Measurements from ENCODE around the gene HLA-DQA1. TPM values are rescaled to one million over a fixed set of nuclear protein-coding genes. Genes with fewer than 3 reads are reported as not detected.
A peak's percentile ranks its signal among the peaks of the same experiment; 100 is the strongest.

HLA-DQA1 gene
- total and polyA plus RNA-seq, 10 of the 15 experiments (the other 5 are each of a cell fraction or from before 2014, with no cell fraction given), result 289 to 1,769 (median 460) TPM

GRCh38 chr6:32623693-32624092, 13.5 kb upstream of the HLA-DQA1 start:
- Histone ChIP-seq H3K4me1 (ENCODE audit: control insufficient read depth, insufficient read depth, low read length) (peaks cover 24% of the 10 kb centered on the region), H3K79me2 (ENCODE audit: control insufficient read depth, insufficient read depth, low read length) (no peaks in the 10 kb centered on the region; the same call in none of the 2 replicates), H3K9me3 (replicated peaks; ENCODE audit: control insufficient read depth, insufficient read depth, low read length) (peaks cover 2% of the 10 kb centered on the region; the same call in 2 of the 3 replicates), H3K9ac (ENCODE audit: control insufficient read depth, insufficient read depth, low read length) (peak overlapping the region; percentile 38), H3K4me2 (ENCODE audit: control insufficient read depth, insufficient read depth) (peak overlapping the region; percentile 82), H3K4me3 (no peak overlapping the region), H2AFZ (ENCODE audit: control insufficient read depth, low read depth, low read length) (no peak overlapping the region), H3K27ac (ENCODE audit: control insufficient read depth, insufficient read depth) (peak overlapping the region; percentile 98), H3K27me3 (replicated peaks in 1 of 2; ENCODE audit: control insufficient read depth in 2 of 2, insufficient read depth in 2 of 2, low read length in 1 of 2) (no peaks in the 10 kb centered on the region), H3K36me3 (ENCODE audit: control insufficient read depth in 2 of 2, insufficient read depth in 2 of 2, low read length in 1 of 2) (no peaks in the 10 kb centered on the region), H4K20me1 (ENCODE audit: control insufficient read depth, insufficient read depth) (no peaks in the 10 kb centered on the region)
- ChIA-PET POLR2A (interaction anchor here (0.7 to 6.7 kb wide), 9 partner anchors 9 to 452 kb away, joined by 3 to 117 read pairs (median 6); partner anchors contain the start of genes HLA-DPB1, HLA-DQA1 and HLA-DQB1), RAD21 (ENCODE audit: unreplicated experiment) (interaction anchor here (0.8 to 7.4 kb wide), 10 partner anchors 11 to 184 kb away, joined by 3 to 102 read pairs (median 8); partner anchors contain the start of genes HLA-DQA1 and HLA-DRA), CTCF (interaction anchor here (0.7 to 2.5 kb wide), 7 partner anchors 10 to 68 kb away, joined by 3 to 12 read pairs (median 7); partner anchors contain the start of genes HLA-DQB1 and HLA-DRB1), SMC1A (ENCODE audit: uncharacterized antibody, unreplicated experiment) (interaction anchor here (1.5 to 6.9 kb wide), 8 partner anchors 12 to 185 kb away, joined by 4 to 124 read pairs (median 17); partner anchors contain the start of genes HLA-DQA1, HLA-DQB1 and HLA-DRA)
- no TSS peak for BruUV-seq (replicated peaks)
- DNase-seq (ENCODE audit: low read depth, low spot score) (no peak), FAIRE-seq (no peak), ATAC-seq (peak; percentile 34)
- intact Hi-C loops (cut with micrococcal nuclease; ENCODE audit: unreplicated experiment), result loop anchor here (1.0 to 5.0 kb wide), 4 partner anchors 13 to 186 kb away; partner anchors contain the start of genes HLA-DQA1, HLA-DQB1 and HLA-DRA
- in situ Hi-C loops (cut with MboI), result loop anchor here (25.0 kb wide), 1 partner anchor 1061 kb away; the partner anchor contains the start of gene LTA
- TF ChIP-seq PBX3 (IDR thresholded peaks at IDR 0.05; ENCODE audit: insufficient replicate concordance, low read depth, low read length) (no peak), EGR1 (IDR thresholded peaks at IDR 0.05; ENCODE audit: borderline replicate concordance in 1 of 2, low read depth in 2 of 2, low read length in 2 of 2) (no peak), EZH2 (IDR thresholded peaks at IDR 0.05; ENCODE audit: borderline replicate concordance, control insufficient read depth, low read depth, low read length) (no peak), NR2C2 (IDR thresholded peaks at IDR 0.05; ENCODE audit: borderline replicate concordance, control insufficient read depth, insufficient read length, low read depth) (no peak), SPI1 (IDR thresholded peaks at IDR 0.05; ENCODE audit: borderline replicate concordance, insufficient read depth, low read depth, low read length) (peak; percentile 81), POLR2A (IDR thresholded peaks at IDR 0.05; ENCODE audit: low read depth, low read length) (no peak), ZBTB4 (CRISPR knock-in tag; IDR thresholded peaks at IDR 0.05) (no peak), CBFB (IDR thresholded peaks at IDR 0.05; ENCODE audit: low read depth) (no peak), SIN3A (IDR thresholded peaks at IDR 0.05; ENCODE audit: low read depth, low read length) (no peak), IKZF2 (IDR thresholded peaks at IDR 0.05) (peak in 1 of 2 experiments; percentile 50; a peak in 2 of 4 replicates), FOXK2 (IDR thresholded peaks at IDR 0.05) (no peak), RFX5 (IDR thresholded peaks at IDR 0.05; ENCODE audit: low read depth, low read length) (peak; percentile 65; the same call in 1 of the 2 replicates), IKZF1 (conservative IDR thresholded peaks at IDR 0.05) (peak; percentile 8), CHD2 (IDR thresholded peaks at IDR 0.05; ENCODE audit: borderline replicate concordance, low read depth, low read length) (peak; percentile 24; the same call in 1 of the 2 replicates), NFXL1 (IDR thresholded peaks at IDR 0.05; ENCODE audit: borderline replicate concordance) (no peak), ZNF687 (IDR thresholded peaks at IDR 0.05) (0 out of 2 replicates have a peak, but pooled peaks have one; percentile 33)
